PC-9 (cell line): Measurements from ENCODE around the gene TBX10.

ENCODE experiments used
- EZH2 ChIP-seq: fragments of 200-600 bp; sonication (generic); IDR thresholded peaks from 2 replicates; pipeline ENCODE4 v1.8.0; 2017; ENCODE audit warnings: antibody characterized with exemption, low read depth
- TF ChIP-seq, protein P1 (sequence below): fragments of 200-600 bp; sonication (generic); conservative IDR thresholded peaks from 2 replicates; pipeline ENCODE4 v1.6.1; 2017; ENCODE audit warnings: mixed run types, antibody characterized with exemption, mild to moderate bottlenecking, moderate library complexity

DNA sequence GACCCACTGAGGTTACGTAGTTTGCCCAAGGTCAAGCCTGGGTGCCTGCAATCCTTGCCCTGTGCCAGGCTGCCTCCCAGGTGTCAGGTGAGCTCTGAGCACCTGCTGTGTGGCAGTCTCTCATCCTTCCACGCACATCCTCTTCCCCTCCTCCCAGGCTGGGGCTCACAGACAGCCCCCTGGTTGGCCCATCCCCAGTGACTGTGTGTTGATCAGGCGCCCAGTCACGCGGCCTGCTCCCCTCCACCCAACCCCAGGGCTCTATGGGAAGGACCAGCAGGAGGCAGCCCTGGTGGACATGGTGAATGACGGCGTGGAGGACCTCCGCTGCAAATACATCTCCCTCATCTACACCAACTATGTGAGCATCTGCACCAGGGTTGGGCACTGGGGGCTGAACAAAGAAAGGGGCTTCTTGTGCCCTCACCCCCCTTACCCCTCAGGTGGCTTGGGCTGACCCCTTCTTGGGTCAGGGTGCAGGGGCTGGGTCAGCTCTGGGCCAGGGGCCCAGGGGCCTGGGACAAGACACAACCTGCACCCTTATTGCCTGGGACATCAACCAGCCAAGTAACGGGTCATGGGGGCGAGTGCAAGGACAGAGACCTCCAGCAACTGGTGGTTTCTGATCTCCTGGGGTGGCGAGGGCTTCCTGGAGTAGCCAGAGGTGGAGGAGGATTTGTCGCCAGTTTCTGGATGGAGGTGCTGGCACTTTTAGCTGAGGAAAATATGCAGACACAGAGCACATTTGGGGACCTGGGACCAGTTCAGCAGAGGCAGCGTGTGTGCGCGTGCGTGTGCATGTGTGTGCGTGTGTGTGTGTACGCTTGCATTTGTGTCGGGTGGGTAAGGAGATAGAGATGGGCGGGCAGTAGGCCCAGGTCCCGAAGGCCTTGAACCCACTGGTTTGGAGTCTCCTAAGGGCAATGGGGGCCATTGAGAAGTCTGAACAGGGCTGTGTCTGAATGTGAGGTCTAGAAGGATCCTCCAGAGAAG, 54.4 kb downstream of the TBX10 start:
- TF ChIP-seq, protein P1, sequence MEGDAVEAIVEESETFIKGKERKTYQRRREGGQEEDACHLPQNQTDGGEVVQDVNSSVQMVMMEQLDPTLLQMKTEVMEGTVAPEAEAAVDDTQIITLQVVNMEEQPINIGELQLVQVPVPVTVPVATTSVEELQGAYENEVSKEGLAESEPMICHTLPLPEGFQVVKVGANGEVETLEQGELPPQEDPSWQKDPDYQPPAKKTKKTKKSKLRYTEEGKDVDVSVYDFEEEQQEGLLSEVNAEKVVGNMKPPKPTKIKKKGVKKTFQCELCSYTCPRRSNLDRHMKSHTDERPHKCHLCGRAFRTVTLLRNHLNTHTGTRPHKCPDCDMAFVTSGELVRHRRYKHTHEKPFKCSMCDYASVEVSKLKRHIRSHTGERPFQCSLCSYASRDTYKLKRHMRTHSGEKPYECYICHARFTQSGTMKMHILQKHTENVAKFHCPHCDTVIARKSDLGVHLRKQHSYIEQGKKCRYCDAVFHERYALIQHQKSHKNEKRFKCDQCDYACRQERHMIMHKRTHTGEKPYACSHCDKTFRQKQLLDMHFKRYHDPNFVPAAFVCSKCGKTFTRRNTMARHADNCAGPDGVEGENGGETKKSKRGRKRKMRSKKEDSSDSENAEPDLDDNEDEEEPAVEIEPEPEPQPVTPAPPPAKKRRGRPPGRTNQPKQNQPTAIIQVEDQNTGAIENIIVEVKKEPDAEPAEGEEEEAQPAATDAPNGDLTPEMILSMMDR, result no peak
- TF ChIP-seq EZH2, result no peak
